Measurements from ENCODE around the gene CSNK1G1.

DNA sequence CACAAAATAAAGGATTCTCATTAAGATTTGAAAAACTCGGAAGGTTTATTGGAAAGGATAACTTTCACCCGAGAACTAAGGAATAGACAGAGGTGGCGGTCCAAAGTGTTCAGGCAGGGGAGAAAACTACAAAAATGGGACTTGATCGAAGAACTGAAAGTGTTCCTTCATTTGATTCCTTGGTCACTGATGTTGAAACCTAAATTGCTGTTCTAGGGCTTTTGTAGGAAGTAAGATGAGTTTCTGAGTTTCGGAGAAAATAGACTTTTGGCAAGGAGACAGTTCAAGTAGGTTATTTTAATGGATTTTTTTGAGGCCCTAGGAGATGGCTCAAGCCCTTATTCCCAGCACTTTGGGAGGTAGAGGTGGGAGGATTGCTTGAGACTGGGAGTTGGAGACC, 33.1 kb upstream of the CSNK1G1 start:
- TF ChIP-seq POLR2A (IDR thresholded peaks at IDR 0.05), result no peak
- TF ChIP-seq, protein P1, sequence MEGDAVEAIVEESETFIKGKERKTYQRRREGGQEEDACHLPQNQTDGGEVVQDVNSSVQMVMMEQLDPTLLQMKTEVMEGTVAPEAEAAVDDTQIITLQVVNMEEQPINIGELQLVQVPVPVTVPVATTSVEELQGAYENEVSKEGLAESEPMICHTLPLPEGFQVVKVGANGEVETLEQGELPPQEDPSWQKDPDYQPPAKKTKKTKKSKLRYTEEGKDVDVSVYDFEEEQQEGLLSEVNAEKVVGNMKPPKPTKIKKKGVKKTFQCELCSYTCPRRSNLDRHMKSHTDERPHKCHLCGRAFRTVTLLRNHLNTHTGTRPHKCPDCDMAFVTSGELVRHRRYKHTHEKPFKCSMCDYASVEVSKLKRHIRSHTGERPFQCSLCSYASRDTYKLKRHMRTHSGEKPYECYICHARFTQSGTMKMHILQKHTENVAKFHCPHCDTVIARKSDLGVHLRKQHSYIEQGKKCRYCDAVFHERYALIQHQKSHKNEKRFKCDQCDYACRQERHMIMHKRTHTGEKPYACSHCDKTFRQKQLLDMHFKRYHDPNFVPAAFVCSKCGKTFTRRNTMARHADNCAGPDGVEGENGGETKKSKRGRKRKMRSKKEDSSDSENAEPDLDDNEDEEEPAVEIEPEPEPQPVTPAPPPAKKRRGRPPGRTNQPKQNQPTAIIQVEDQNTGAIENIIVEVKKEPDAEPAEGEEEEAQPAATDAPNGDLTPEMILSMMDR (IDR thresholded peaks at IDR 0.05), result no peak
